Parathyroid adenoma (tissue), 2 donors: ENCODE measurements around the gene OR5AN1.
"Not testable (repeated sequence)": the region's sequence is repeated elsewhere in the genome, so short reads cannot be mapped to it uniquely, and the experiment has no call there.

Experiments used
- H2AFZ ChIP-seq: fragments of 300-600 bp; sonication (generic); one replicate; pipeline ENCODE4 v1.7.0; 2017; ENCODE audit warnings: antibody characterized with exemption, mild to moderate bottlenecking
- H3K27ac ChIP-seq: fragments of 300-600 bp; sonication (generic); one replicate; pipeline ENCODE4 v1.7.0; 2017
- H3K27me3 ChIP-seq: fragments of 300-600 bp; sonication (generic); one replicate; pipeline ENCODE4 v1.7.0; 2017; ENCODE audit warnings: low read length; ENCODE audit not compliant: control insufficient read depth, insufficient read depth
- H3K36me3 ChIP-seq: fragments of 300-600 bp; sonication (generic); one replicate; pipeline ENCODE4 v1.7.0; 2017; ENCODE audit warnings: low read length; ENCODE audit not compliant: control insufficient read depth, insufficient read depth
- H3K4me1 ChIP-seq: fragments of 300-600 bp; sonication (generic); one replicate; pipeline ENCODE4 v1.7.0; 2017; ENCODE audit warnings: control low read depth
- H3K4me2 ChIP-seq: fragments of 300-600 bp; sonication (generic); one replicate; pipeline ENCODE4 v1.7.0; 2017; ENCODE audit warnings: low read length
- H3K4me3 ChIP-seq: fragments of 300-600 bp; sonication (generic); one replicate; pipeline ENCODE4 v1.7.0; 2017; ENCODE audit warnings: low read depth, low read length
- H3K79me2 ChIP-seq: fragments of 300-600 bp; sonication (generic); one replicate; pipeline ENCODE4 v1.7.0; 2017; ENCODE audit warnings: control low read depth
- H3K9ac ChIP-seq: fragments of 300-600 bp; sonication (generic); one replicate; pipeline ENCODE4 v1.7.0; 2017; ENCODE audit warnings: mild to moderate bottlenecking
- H3K9me3 ChIP-seq: fragments of 300-600 bp; sonication (generic); one replicate; pipeline ENCODE4 v1.7.0; 2017; ENCODE audit warnings: low read length; ENCODE audit not compliant: control insufficient read depth
- TF ChIP-seq, protein P1 (sequence below): fragments of 300-600 bp; sonication (generic); IDR thresholded peaks from one replicate; pipeline ENCODE4 v1.7.0; 2017; ENCODE audit warnings: antibody characterized with exemption, mild to moderate bottlenecking
- donor health status: primary hyperparathyroidism.

Gene OR5AN1

DNA sequence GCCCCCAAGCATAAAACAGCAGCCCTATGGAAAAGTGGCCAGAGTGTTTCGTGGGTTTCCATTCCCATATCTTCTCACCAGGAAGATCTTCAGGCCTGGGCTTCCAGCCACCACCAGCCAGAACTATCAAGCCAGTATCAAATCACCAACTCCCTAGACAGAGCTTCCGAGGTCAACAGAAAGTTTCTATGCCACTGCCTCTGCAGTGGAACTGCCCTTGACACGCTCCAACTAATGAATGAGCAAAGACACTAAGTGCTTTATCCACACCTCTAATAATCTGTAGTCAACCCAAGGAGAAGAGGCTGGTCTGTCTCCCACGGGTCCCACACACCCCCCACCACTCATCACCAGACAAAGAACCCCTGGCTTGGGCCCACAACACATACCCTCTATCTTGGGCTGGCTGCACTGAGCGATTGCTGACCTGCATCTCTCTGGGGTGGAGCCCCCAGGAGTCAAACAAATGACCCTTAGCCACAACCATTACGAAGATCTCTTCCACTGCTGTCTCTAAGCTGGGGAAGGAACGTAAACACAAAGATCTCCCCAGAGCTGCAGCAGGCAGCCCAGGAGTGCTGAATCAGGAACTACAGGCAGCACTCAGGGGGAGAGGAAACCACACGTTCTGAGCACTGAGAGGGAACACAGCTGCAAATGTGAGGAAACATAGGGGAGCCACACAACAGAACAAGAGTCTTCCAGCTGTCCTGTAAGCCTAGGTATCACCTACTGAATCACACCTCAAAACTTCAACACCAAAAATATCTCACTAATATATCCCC lies 9.7 kb downstream of the OR5AN1 start:
- Histone ChIP-seq H3K4me3 (no peak overlapping the region), H3K27ac (no peak overlapping the region), H3K36me3 (no peaks in the 10 kb centered on the region), H3K79me2 (no peaks in the 10 kb centered on the region), H3K9ac (no peak overlapping the region), H3K4me2 (no peak overlapping the region), H3K4me1 (no peaks in the 10 kb centered on the region), H3K27me3 (no peaks in the 10 kb centered on the region), H3K9me3 (no peaks in the 10 kb centered on the region), H2AFZ (no peak overlapping the region)
- TF ChIP-seq, protein P1, sequence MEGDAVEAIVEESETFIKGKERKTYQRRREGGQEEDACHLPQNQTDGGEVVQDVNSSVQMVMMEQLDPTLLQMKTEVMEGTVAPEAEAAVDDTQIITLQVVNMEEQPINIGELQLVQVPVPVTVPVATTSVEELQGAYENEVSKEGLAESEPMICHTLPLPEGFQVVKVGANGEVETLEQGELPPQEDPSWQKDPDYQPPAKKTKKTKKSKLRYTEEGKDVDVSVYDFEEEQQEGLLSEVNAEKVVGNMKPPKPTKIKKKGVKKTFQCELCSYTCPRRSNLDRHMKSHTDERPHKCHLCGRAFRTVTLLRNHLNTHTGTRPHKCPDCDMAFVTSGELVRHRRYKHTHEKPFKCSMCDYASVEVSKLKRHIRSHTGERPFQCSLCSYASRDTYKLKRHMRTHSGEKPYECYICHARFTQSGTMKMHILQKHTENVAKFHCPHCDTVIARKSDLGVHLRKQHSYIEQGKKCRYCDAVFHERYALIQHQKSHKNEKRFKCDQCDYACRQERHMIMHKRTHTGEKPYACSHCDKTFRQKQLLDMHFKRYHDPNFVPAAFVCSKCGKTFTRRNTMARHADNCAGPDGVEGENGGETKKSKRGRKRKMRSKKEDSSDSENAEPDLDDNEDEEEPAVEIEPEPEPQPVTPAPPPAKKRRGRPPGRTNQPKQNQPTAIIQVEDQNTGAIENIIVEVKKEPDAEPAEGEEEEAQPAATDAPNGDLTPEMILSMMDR = no peak

- not testable (repeated sequence) for H3K27me3 ChIP-seq, H3K9me3 ChIP-seq, H3K9ac ChIP-seq, H3K27ac ChIP-seq, H3K4me1 ChIP-seq, H3K4me2 ChIP-seq, H2AFZ ChIP-seq, H3K79me2 ChIP-seq, H3K36me3 ChIP-seq, H3K4me3 ChIP-seq
Measured at GRCh38 chr11:59372324-59372723, 13.6 kb downstream of the OR5AN1 start.

GRCh38 chr11:59380263-59381059 lies 21.8 kb downstream of the OR5AN1 start:
- Histone ChIP-seq H2AFZ (no peak overlapping the region), H3K9ac (no peak overlapping the region), H3K36me3 (no peaks in the 10 kb centered on the region), H3K4me1 (no peaks in the 10 kb centered on the region), H3K79me2 (no peaks in the 10 kb centered on the region), H3K27me3 (no peaks in the 10 kb centered on the region), H3K27ac (no peak overlapping the region), H3K4me3 (no peak overlapping the region), H3K4me2 (no peak overlapping the region), H3K9me3 (no peaks in the 10 kb centered on the region)
- TF ChIP-seq, protein P1 = no peak

GRCh38 chr11:59394186-59394585 lies 35.5 kb downstream of the OR5AN1 start:
- H3K27ac ChIP-seq = no peak overlapping the region
- no peak overlapping the region for H2AFZ ChIP-seq
- H3K9ac ChIP-seq = no peak overlapping the region
- H3K27me3 ChIP-seq = no peaks in the 10 kb centered on the region
- no peaks in the 10 kb centered on the region for H3K36me3 ChIP-seq
- TF ChIP-seq, protein P1 = no peak
- no peak overlapping the region for H3K4me3 ChIP-seq
- no peak overlapping the region for H3K4me2 ChIP-seq
- H3K9me3 ChIP-seq = no peaks in the 10 kb centered on the region
- H3K4me1 ChIP-seq = no peaks in the 10 kb centered on the region
- H3K79me2 ChIP-seq = no peaks in the 10 kb centered on the region

DNA sequence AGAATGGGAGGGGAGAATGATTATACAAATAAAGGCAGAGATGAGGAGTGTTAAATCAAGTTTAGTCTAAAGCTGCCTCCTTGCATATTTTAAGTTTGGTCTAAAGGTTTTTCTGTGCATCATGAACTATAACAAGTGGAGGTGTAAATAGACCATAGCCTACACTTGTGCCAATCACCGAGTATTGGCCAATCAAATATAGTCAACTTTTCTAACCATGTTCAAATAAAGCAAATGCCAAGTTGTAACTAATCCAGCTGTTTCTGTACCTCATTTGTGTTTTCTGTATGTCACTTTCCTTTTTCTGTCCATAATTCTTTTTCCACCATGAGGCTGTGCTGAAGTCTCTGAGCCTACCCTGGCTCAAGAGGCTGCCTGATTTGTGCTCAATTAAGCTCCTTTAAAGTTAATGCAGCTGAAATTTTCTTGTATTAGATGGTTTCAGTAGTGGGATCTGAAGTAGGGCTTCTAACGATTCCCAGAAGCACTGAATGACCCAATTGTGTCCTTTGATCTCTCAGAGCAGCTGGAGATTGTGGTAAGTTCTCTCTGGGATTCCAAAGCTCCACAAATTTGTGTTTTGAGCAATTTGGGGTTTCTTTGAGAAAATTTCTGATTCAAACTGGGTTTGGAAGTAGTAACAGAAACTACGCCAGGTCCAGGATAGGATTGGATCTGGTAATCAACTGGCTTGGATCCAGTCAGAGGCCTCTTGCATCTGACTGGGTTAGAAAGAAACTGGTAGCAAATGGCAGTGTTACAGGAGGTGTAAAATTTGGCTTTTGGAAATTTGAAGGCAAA lies 42.0 kb downstream of the OR5AN1 start:
- H3K27ac ChIP-seq = no peak overlapping the region
- H3K27me3 ChIP-seq = no peaks in the 10 kb centered on the region
- H3K4me3 ChIP-seq = no peak overlapping the region
- no peaks in the 10 kb centered on the region for H3K79me2 ChIP-seq
- H3K9ac ChIP-seq = no peak overlapping the region
- no peaks in the 10 kb centered on the region for H3K36me3 ChIP-seq
- no peak overlapping the region for H2AFZ ChIP-seq
- no peaks in the 10 kb centered on the region for H3K9me3 ChIP-seq
- TF ChIP-seq, protein P1 = no peak
- H3K4me1 ChIP-seq = no peaks in the 10 kb centered on the region
- H3K4me2 ChIP-seq = no peak overlapping the region
